ENCODE measurements around the gene YBX1.

Gene YBX1

GRCh38 chr1:42735477-42736105 lies 53.4 kb downstream of the YBX1 start:
- DNase-seq: no peak

DNA sequence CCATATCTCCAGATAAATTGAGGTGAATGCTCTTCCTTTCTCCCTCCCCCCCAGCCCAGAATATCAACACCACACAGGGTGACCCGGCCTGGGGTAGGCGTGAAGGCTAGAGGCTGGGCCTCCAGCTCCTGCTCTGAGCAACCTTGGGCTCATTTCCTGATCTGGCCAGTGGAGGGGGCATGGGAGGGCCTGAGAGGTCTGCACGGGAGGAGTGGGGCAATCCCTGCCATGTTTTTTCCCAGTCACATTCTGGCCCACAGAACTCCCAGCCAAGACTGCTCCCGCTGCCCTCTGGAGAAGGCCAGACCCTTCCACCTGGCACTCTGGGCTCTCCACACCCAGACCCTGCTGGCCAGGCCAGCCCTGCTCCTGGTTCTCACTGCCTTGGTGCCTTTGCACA lies 53.9 kb downstream of the YBX1 start:
- DNase-seq: no peak

DNA sequence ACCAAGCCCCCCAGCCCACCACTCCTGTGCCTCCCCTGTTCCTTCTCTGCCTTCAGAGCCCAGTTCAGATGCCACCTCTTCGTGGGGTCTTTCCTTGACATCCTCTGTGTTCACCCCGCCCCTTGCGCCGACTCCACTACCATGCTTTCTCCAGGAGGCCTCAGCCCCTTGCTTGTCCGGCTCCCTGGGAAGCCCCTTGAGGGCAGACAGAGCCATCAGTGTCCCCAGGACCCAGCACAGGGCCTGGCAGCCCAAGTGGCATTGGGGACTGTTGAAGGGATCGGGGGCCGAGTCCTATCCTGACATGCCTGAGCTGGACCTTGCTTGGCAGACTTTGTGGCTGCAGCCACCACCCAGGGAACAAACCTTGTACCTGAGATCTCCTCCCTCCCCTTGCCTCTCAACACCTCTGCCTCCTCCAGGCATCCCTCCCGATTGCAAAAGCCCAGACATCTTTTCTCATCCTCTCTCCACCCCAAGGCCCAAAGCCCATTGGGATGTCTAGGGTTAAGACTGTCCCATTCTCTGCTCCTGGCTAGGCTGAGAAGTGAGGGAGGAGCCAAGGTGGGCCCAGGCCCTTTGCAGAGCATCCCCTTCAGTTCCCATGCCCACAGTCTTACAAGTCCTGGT lies 54.5 kb downstream of the YBX1 start:
- no peak for DNase-seq

DNA sequence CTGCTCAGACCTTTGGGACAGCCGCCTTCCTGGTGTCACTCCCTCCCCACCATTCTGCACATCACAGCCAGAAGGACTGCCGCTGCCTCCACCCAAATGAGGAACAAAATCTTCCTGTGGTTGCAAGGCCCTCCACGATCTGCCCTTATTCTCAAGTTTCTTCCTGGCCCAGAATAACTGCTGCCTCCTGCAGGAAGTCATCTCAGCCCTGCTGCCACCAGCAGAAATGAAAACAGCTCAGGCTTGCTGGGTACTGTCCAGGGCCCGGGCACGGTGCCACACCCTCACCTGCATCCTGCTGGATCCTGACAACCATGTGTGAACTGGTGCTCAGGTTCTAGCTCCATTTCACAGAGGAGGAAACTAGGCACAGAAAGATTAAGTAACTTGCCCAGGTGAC lies 55.0 kb downstream of the YBX1 start:
- DNase-seq: no peak

- DNase-seq: no peak
Measured at GRCh38 chr1:42737986-42738677, 55.9 kb downstream of the YBX1 start.

DNA sequence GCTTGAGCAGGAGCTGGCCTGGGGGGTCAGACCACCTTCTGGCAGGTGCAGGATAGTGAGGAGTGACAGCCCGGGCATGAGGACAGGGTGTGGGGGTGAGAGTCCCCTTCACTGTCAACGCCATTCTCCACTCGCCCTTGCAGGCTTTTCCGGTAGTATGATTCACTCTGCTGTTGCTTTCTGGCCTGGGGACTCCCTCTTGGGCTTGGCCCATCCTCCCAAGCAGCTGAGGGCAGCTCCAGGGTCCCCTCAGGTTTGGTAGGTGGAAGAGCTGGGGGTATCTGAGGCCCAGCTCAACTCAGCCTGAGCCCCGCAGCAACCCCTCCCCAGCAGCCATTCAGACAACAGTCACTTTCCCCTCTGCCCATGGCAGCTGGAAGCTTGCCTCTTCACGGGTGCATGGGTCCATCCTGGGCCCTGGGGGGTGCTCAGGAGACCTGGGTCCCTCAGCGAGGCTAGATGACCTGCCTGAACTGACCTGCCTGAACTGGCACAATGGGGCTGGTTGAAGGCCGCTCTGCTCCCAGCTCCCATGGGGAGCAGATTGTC lies 56.5 kb downstream of the YBX1 start:
- DNase-seq: no peak

DNA sequence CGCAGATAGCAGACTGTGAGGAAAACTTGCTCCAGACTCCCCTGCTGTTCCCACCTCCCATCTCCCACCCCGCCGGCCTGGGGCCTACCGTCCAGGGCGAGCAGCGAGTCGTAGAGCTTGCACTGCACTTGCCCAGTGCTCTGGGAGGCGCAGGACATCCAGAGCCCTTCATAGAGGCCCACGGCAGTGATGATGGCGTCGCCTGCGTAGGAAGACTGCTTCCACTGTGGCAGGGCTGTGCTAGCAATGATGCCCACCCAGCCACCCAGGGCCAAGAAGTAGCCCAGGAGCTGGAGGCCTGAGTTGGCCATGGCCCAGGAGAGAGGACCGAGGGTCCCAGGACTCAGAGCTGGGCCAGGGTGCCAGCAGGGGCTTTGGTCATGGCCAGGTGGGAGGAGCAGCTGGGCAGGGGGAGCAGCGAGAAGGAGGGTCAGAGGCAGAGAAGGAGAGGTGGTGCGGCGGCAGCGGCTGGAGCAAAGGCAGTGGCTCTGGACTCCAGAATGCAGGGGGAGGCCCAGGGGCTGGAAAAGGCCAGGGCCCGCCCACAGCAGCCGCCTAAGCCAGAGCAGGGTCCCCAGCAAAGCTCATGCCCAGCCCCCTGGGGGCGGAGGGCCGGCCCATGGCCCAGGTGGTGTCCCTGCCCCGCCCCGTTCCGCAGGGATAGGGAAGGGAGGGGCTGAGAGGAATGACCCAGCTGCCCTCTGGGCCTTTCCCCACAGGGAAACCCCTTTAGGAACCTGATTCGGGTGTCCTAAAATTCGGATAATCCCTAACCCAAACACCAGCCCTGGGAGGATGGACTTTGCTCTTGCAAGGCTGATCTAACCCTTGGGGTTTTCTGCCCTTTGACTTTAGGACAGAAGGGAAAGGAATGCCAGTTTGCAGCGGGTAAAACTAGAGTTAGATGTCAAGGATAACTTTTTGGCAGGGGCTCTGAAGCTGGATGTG lies 57.8 kb downstream of the YBX1 start, which contains the start of gene CLDN19:
Gene CLDN19 (minus strand): TSS at position 484 of the 948 bp plus-strand sequence. CDS start 173 bp downstream, at position 311.
- DNase-seq: no peak

DNA sequence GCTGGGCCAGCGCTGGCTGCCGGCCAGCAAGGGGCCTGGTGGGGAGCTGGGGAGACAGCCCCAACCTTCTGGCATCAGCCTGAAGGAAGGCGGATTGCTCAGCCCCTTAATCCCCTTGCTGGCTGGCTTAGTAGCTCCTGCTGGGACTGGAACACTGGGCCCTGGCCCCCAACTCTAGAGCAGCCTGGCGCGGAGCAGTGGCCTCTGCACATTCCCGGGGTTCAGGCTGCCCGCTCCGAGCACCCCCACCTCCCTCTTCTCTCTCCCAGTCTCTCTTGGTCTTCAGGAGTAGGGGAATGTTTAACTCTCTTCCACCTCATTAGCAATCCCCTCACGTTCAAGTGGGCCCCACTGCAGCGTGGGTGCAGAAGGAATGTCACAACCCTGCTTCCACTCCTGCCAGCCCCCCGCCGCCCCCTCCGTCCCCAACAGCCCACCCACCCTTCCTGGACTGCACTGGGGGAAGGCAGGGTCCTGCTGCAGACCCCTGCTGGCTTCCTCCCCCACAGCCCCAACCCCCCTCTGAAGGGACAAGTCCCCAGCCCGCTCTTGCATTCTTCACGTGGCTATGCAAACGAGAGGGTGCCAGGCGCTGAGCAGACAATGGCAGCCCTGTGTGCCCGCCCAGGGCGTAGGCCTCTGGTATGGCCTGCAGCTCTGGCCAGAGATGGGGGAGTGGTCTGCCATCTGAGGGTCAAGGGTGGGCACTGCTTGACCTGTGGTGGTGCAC lies 58.8 kb downstream of the YBX1 start:
- DNase-seq: no peak

- no peak for DNase-seq
Measured at GRCh38 chr1:42741706-42742105, 59.5 kb downstream of the YBX1 start.

- DNase-seq: no peak
Measured at GRCh38 chr1:42742141-42742540, 59.9 kb downstream of the YBX1 start.

DNA sequence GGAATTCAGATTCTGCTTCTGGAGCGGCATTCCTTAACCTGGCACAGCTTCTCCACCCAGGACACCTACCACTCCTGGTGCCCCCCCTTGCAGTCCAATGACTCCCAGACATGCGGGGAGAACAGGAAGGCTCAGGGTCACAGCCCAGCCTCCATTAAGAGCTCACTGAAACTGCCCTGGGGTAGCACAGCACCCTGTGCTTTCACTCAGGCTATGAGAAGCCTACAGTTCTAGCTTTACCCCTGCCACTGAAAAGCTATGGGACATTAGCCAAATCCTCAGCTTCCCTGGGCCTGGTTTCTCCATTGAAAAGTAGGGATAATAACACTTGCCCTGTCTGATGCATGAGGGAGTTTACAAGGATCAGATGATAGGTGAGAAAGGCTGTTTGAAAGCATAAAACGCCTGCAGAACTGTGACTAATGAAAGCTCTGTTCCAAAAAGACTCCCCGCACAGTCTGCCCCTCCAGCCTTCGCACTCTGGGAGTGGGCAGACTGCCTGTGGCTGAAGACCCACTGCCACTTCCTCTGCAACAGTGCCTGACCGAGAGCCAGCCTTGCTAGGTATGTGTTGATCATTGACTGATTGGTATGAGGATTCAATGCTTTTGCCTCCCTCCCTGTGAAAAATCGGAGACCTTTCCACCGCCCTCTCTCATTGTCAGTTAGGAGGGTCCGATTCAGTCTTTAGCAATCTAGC lies 60.5 kb downstream of the YBX1 start:
- no peak for DNase-seq

DNA sequence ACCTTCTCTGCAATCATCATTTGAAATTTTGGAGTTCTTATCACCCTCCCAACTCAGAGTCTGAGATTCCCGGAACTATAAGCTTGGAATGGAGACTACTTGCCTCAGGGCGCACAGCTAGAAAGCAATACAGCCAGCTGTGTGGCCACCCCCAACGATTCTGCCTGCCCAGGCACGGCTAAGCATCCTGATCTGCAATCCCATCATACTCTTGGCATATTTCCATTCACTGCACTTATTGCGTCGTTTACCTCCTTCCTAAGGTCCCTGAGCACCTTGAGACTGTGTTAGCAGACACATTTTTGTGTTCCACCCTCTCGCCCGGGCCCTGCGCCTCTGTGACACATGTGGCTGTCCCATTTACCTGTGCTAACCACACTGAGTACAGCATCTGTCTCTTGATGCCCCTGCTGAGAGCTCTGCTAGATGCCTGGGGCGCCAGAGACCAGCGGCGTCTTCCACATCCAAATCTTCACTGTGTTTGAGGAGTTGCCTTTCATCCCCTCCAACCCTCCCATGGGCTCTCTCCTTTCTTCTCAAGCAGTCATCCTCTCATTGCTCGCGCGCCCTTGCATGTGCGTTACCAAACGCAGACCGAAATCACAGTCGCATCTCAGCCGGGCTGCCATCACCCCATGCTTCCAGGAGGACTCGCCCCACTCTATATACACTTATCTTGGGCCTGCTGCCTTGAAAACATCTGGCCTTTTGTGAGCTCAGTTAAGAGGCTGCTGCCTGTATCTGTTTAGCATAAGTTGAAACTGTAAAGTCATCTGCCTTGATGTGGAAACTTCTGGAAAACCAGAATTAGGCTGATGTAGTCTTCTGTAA lies 61.3 kb downstream of the YBX1 start:
- DNase-seq: no peak

DNA sequence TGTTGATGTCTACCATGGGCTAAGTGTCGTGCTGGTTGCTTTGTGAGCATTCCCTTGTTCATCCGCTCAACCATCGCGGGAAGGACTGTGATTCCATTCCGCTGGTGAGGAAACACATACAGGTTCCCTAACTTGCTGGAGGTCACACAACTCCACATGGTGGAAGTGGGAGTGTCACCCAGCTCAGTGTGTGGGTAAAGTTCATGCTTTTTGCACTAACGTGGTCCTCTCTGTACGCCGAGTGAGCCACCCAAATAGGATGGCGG lies 61.9 kb downstream of the YBX1 start:
- DNase-seq: no peak

- no peak for DNase-seq
Measured at GRCh38 chr1:42745851-42746250, 63.6 kb downstream of the YBX1 start.

GRCh38 chr1:42746436-42747105 lies 64.4 kb downstream of the YBX1 start:
- no peak for DNase-seq

DNA sequence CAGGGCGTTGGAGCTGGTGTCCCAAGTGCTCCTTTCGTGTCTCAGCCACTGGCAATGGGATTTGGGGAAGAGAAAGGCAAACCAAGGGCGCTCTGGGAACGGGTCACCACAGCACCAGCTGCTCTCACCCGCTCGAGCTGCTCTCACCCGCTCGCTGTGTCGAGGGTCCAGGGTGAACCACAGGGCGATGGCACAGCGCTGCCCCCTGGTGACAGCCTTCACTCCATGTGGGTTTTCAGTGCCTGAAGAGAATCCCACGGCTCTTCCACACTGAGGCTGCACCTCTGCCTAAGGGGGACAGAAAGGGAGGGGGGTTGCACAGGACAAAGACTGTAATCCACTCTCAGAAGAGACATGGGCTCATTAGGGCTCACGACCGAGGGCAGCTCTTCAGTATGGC lies 64.9 kb downstream of the YBX1 start:
- DNase-seq: peak; percentile 50

DNA sequence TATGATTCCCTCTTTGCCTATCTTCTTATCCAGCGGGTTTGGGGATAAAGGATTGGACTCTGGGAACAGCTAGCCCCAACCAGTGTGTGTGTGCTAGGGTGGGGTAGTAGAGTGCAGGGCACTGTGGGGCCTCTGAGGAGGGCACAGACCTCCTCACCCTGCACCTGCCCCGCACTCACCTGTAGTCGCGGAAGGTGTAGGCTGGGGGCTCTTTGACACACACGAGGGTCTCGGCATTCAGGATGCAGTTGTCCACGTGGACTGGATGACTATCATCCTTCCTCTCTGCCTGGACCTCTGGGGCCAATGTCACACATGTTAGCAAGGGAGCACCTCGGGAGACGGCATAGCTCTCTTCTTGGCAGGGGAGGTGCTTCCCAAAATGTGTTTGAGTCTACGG lies 65.8 kb downstream of the YBX1 start:
- DNase-seq: no peak

DNA sequence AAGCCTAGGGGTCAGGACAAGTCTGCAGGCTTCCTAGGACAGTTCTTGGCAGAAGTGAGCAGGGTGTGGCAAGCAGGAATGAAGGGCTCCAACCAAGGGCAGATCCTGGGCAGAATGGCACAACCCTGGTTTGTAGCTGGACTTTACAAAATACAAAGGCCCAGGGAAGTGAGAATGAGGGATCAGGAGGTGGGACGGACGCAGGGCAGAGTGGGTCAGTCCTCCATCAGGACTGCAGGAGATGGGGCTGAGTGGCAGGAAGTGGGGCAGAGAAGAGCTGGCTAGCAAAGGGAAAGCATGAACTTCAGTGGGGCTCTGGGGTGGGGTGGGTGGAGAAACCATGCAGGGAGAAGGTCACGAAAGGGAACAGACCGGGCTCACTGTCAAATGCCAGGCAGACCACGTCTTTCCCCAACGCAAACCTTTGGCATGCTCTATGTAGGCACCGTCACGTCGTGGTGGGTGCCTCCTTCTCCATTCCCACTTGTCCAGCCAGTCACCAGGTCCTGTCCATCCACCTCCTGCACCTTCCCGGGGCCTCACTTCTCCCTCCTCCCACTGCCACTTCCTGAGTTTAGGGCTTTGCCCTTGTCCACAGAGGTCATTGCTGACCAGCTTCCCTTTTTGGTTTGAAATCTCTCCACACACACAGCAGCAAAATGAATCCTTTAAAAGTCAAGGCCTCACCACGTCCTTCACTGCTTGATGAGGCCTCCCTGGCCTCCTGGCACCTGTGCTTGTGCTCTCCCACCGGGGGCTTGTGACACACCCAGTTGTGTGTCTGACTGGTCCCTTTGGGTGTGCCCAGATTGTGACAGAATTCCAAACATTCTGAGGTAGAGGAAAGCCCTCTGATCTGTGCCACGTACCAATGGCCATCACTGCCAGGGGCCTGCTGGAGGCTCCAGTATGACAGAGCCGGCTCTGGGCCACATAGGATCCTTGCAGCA lies 66.5 kb downstream of the YBX1 start:
- no peak for DNase-seq

DNA sequence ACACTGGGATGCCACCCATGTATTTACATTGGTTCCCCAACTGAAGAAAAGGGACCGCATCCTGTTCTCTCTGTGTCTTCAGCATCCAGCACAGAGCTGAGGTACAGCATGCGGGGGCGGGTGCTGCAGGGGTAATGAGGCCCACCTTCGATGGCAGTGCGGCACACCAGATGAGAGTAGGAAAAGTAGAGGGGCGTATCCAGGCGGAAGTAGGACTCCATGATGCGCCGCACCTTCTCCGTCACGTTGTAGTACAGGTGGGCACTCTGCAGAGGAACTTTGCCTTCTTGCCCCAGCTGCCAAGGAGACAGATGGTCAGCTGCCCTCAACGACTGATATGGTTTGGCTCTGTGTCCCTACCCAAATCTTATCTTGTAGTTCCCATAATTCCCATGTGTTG lies 67.8 kb downstream of the YBX1 start:
- DNase-seq: no peak

Data from stimulated activated CD4-positive, alpha-beta T cell treated with anti-CD3 and anti-CD28 coated beads, Interleukin-12 subunit alpha, Interleukin-12 subunit beta, amount 100 ng/mL, for 4 hours (primary cell).